HepG2 (cell line): ENCODE results near the gene HLF. TPM values are rescaled to one million over a fixed set of nuclear protein-coding genes. Genes with fewer than 3 reads are reported as not detected.

ENCODE experiments used
- GTF3A ChIP-seq: sonication (generic); formaldehyde crosslinking; conservative IDR thresholded peaks from 2 replicates; pipeline ENCODE4 v1.4.0; 2020; ENCODE audit warnings: mild to moderate bottlenecking, missing genetic modification reagents
- HBP1 ChIP-seq: IDR thresholded peaks from 2 replicates; pipeline ENCODE4 v1.6.1; 2016; ENCODE audit warnings: low read depth, control low read depth
- MED13 ChIP-seq: sonication (generic); formaldehyde crosslinking; IDR thresholded peaks from 2 replicates; pipeline ENCODE4 v1.5.0; 2020; ENCODE audit warnings: missing genetic modification reagents
- MYNN ChIP-seq: sonication (generic); formaldehyde crosslinking; IDR thresholded peaks from 2 replicates; pipeline ENCODE4 v1.4.0; 2020; ENCODE audit warnings: mild to moderate bottlenecking, low read depth, missing genetic modification reagents
- MZF1 ChIP-seq: sonication (generic); formaldehyde crosslinking; IDR thresholded peaks from 2 replicates; pipeline ENCODE4 v1.8.1; 2023; ENCODE audit warnings: mild to moderate bottlenecking, missing genetic modification reagents, borderline replicate concordance
- NCOA5 ChIP-seq: sonication (generic); formaldehyde crosslinking; IDR thresholded peaks from 2 replicates; pipeline ENCODE4 v1.4.0; 2020; ENCODE audit warnings: missing genetic modification reagents
- NCOR1 ChIP-seq: fragments of 200-600 bp; sonication (generic); IDR thresholded peaks from 2 replicates; pipeline ENCODE4 v1.7.0; 2017; ENCODE audit warnings: antibody characterized with exemption, low read length, borderline replicate concordance
- ZNF225 ChIP-seq: sonication (generic); formaldehyde crosslinking; IDR thresholded peaks from 2 replicates; pipeline ENCODE4 v1.4.0; 2020; ENCODE audit warnings: mild to moderate bottlenecking, missing genetic modification reagents
- ZNF546 ChIP-seq: sonication (generic); formaldehyde crosslinking; conservative IDR thresholded peaks from 2 replicates; pipeline ENCODE4 v1.8.1; 2023; ENCODE audit warnings: mild to moderate bottlenecking, missing genetic modification reagents
- ZNF547 ChIP-seq: sonication (generic); formaldehyde crosslinking; IDR thresholded peaks from 2 replicates; pipeline ENCODE4 v1.5.1; 2020; ENCODE audit warnings: mild to moderate bottlenecking, missing genetic modification reagents
- ZNF557 ChIP-seq: sonication (generic); formaldehyde crosslinking; IDR thresholded peaks from 2 replicates; pipeline ENCODE4 v1.4.0; 2020; ENCODE audit warnings: missing genetic modification reagents
- ZNF597 ChIP-seq: sonication (generic); formaldehyde crosslinking; IDR thresholded peaks from 2 replicates; pipeline ENCODE4 v1.5.0; 2020; ENCODE audit warnings: missing genetic modification reagents
- ZNF713 ChIP-seq: sonication (generic); formaldehyde crosslinking; IDR thresholded peaks from 2 replicates; pipeline ENCODE4 v1.4.0; 2020; ENCODE audit warnings: mild to moderate bottlenecking, missing genetic modification reagents
- ZNF75D ChIP-seq: sonication (generic); formaldehyde crosslinking; IDR thresholded peaks from 2 replicates; pipeline ENCODE4 v1.8.1; 2023; ENCODE audit warnings: missing genetic modification reagents, mild to moderate bottlenecking, borderline replicate concordance
- ZNF761 ChIP-seq: sonication (generic); formaldehyde crosslinking; conservative IDR thresholded peaks from 2 replicates; pipeline ENCODE4 v1.4.0; 2020; ENCODE audit warnings: mild to moderate bottlenecking, missing genetic modification reagents
- ZNF839 ChIP-seq: sonication (generic); formaldehyde crosslinking; IDR thresholded peaks from 2 replicates; pipeline ENCODE4 v1.4.0; 2020; ENCODE audit warnings: missing genetic modification reagents, mild to moderate bottlenecking, borderline replicate concordance
- polyA plus RNA-seq, 8 experiments: library from polyadenylated mRNA; depleted of rRNA in 3 of 8; stranded (reverse) in 7 of 8; unstranded in 1 of 8; fragments of >200 nt; fragmentation: Illumina TruSeq in 4 of 8; extraction: Trizol in 4 of 8; gene quantifications; 2 replicates each; pipeline versions ENCODE4 v1.2.1 to v1.2.3, GENCODE V29; 2011 to 2016; ENCODE audit warnings: low read depth in 4 of 8, missing spikeins in 1 of 8, mixed read lengths in 1 of 8; ENCODE audit not compliant: insufficient read depth in 1 of 8
- total RNA-seq, 5 experiments: library from RNA; depleted of rRNA; stranded (reverse); fragments of >200 nt; fragmentation: Illumina TruSeq; extraction: Trizol; gene quantifications; 2 replicates each; pipeline ENCODE4 v1.2.3, GENCODE V29; 2016; ENCODE audit warnings: low read depth in 1 of 5
- TF ChIP-seq, protein P1 (sequence below): sonication (generic); formaldehyde crosslinking; IDR thresholded peaks from 2 replicates; pipeline ENCODE4 v1.4.0; 2020; ENCODE audit warnings: missing genetic modification reagents
- TF ChIP-seq, protein P2 (sequence below): IDR thresholded peaks from 2 replicates; pipeline ENCODE4 v1.6.1; 2016; ENCODE audit warnings: missing compliant biosample characterization, missing genetic modification reagents, borderline replicate concordance
- TF ChIP-seq, protein P3 (sequence below), 2 experiments: IDR thresholded peaks; 2 replicates each; pipeline ENCODE4 v1.6.1; 2011 to 2012; ENCODE audit warnings: low read length in 2 of 2, borderline replicate concordance in 1 of 2, low read depth in 1 of 2, mild to moderate bottlenecking in 1 of 2, moderate library complexity in 1 of 2
- TF ChIP-seq, protein P4 (sequence below): sonication (generic); formaldehyde crosslinking; IDR thresholded peaks from 2 replicates; pipeline ENCODE4 v1.4.0; 2020; ENCODE audit warnings: mild to moderate bottlenecking, missing genetic modification reagents

Gene HLF
- total and polyA plus RNA-seq, 2 of the 13 experiments (the other 11 are each of a cell fraction or from before 2014, with no cell fraction given), result 202 to 346 TPM

GRCh38 chr17:55266051-55266957, 1.5 kb downstream of the HLF start (continued):
- TF ChIP-seq ZNF761 (CRISPR knock-in tag), result 0 out of 2 replicates have a peak, but pooled peaks have one; percentile 16
- TF ChIP-seq HBP1 (CRISPR knock-in tag), result peak; percentile 93
- TF ChIP-seq NCOR1, result no peak
- TF ChIP-seq ZNF546 (CRISPR knock-in tag), result 0 out of 2 replicates have a peak, but pooled peaks have one; percentile 20
- TF ChIP-seq ZNF557 (CRISPR knock-in tag), result no peak
- no peak for TF ChIP-seq GTF3A
- TF ChIP-seq ZNF75D (CRISPR knock-in tag), result no peak
- TF ChIP-seq ZNF713 (CRISPR knock-in tag), result no peak
- TF ChIP-seq NCOA5, result no peak
- TF ChIP-seq, protein P1, sequence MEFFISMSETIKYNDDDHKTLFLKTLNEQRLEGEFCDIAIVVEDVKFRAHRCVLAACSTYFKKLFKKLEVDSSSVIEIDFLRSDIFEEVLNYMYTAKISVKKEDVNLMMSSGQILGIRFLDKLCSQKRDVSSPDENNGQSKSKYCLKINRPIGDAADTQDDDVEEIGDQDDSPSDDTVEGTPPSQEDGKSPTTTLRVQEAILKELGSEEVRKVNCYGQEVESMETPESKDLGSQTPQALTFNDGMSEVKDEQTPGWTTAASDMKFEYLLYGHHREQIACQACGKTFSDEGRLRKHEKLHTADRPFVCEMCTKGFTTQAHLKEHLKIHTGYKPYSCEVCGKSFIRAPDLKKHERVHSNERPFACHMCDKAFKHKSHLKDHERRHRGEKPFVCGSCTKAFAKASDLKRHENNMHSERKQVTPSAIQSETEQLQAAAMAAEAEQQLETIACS (CRISPR knock-in tag), result no peak; the same call in 1 of the 2 replicates
- no peak for TF ChIP-seq MZF1 (CRISPR knock-in tag)
- TF ChIP-seq ZNF839 (CRISPR knock-in tag), result no peak
- no peak for TF ChIP-seq ZNF225 (CRISPR knock-in tag)
- TF ChIP-seq, protein P2, sequence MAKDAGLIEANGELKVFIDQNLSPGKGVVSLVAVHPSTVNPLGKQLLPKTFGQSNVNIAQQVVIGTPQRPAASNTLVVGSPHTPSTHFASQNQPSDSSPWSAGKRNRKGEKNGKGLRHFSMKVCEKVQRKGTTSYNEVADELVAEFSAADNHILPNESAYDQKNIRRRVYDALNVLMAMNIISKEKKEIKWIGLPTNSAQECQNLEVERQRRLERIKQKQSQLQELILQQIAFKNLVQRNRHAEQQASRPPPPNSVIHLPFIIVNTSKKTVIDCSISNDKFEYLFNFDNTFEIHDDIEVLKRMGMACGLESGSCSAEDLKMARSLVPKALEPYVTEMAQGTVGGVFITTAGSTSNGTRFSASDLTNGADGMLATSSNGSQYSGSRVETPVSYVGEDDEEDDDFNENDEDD, result peak; percentile 75; the same call in 1 of the 2 replicates
- TF ChIP-seq ZNF547 (CRISPR knock-in tag), result no peak
- peak; percentile 78 for TF ChIP-seq MED13
- TF ChIP-seq, protein P3, sequence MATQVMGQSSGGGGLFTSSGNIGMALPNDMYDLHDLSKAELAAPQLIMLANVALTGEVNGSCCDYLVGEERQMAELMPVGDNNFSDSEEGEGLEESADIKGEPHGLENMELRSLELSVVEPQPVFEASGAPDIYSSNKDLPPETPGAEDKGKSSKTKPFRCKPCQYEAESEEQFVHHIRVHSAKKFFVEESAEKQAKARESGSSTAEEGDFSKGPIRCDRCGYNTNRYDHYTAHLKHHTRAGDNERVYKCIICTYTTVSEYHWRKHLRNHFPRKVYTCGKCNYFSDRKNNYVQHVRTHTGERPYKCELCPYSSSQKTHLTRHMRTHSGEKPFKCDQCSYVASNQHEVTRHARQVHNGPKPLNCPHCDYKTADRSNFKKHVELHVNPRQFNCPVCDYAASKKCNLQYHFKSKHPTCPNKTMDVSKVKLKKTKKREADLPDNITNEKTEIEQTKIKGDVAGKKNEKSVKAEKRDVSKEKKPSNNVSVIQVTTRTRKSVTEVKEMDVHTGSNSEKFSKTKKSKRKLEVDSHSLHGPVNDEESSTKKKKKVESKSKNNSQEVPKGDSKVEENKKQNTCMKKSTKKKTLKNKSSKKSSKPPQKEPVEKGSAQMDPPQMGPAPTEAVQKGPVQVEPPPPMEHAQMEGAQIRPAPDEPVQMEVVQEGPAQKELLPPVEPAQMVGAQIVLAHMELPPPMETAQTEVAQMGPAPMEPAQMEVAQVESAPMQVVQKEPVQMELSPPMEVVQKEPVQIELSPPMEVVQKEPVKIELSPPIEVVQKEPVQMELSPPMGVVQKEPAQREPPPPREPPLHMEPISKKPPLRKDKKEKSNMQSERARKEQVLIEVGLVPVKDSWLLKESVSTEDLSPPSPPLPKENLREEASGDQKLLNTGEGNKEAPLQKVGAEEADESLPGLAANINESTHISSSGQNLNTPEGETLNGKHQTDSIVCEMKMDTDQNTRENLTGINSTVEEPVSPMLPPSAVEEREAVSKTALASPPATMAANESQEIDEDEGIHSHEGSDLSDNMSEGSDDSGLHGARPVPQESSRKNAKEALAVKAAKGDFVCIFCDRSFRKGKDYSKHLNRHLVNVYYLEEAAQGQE (IDR thresholded peaks at IDR 0.05; ENCODE audit: borderline replicate concordance in 1 of 2, low read depth in 1 of 2, low read length in 2 of 2), result peak in 1 of 2 experiments; percentile 29; a peak in 1 of 4 replicates
- no peak for TF ChIP-seq MYNN (CRISPR knock-in tag)
- TF ChIP-seq ZNF597 (CRISPR knock-in tag), result no peak
- TF ChIP-seq, protein P4, sequence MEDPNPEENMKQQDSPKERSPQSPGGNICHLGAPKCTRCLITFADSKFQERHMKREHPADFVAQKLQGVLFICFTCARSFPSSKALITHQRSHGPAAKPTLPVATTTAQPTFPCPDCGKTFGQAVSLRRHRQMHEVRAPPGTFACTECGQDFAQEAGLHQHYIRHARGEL, result no peak
